PC-3 (cell line): ENCODE measurements around the gene DHX35.

ENCODE experiments used
- EZH2 ChIP-seq: fragments of 300-600 bp; sonication (generic); IDR thresholded peaks from one replicate; pipeline ENCODE4 v1.6.1; 2017; ENCODE audit warnings: antibody characterized with exemption, mild to moderate bottlenecking, low read length; ENCODE audit not compliant: unreplicated experiment
- TF ChIP-seq, protein P1 (sequence below): fragments of 300-600 bp; sonication (generic); conservative IDR thresholded peaks from 2 replicates; pipeline ENCODE4 v1.5.1; 2017; ENCODE audit warnings: antibody characterized with exemption, low read depth, mild to moderate bottlenecking, low read length

DNA sequence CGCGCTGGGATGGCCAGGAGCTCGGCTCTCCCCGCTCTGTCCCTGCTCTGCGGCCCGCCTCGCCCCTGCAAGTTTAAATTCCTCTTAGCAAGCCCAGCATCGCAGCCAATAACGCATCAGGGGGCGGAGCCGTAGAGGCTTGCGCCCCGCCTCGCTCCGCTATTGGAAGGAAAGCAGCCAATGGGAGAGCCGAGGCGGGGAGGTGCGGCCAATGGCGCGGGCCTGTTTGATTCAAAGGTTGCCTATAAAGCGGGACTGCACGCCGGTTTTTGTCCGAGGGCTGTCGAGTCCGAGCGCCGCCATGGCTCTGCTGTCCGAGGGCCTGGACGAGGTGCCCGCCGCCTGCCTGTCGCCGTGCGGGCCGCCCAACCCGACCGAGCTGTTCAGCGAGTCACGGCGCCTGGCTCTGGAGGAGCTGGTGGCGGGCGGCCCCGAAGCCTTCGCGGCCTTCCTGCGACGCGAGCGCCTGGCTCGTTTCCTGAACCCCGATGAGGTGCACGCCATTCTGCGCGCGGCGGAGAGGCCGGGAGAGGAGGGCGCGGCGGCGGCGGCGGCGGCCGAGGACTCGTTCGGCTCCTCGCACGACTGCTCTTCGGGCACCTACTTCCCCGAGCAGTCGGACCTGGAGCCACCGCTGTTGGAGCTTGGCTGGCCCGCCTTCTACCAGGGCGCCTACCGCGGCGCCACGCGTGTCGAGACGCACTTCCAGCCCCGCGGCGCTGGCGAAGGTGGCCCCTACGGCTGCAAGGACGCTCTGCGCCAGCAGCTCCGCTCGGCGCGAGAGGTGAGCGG, 35.8 kb upstream of the DHX35 start, which contains the start of gene FAM83D:
- no peak for TF ChIP-seq EZH2
- TF ChIP-seq, protein P1, sequence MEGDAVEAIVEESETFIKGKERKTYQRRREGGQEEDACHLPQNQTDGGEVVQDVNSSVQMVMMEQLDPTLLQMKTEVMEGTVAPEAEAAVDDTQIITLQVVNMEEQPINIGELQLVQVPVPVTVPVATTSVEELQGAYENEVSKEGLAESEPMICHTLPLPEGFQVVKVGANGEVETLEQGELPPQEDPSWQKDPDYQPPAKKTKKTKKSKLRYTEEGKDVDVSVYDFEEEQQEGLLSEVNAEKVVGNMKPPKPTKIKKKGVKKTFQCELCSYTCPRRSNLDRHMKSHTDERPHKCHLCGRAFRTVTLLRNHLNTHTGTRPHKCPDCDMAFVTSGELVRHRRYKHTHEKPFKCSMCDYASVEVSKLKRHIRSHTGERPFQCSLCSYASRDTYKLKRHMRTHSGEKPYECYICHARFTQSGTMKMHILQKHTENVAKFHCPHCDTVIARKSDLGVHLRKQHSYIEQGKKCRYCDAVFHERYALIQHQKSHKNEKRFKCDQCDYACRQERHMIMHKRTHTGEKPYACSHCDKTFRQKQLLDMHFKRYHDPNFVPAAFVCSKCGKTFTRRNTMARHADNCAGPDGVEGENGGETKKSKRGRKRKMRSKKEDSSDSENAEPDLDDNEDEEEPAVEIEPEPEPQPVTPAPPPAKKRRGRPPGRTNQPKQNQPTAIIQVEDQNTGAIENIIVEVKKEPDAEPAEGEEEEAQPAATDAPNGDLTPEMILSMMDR, result 0 out of 2 replicates have a peak, but pooled peaks have one; percentile 10
